PC-9 (cell line): ENCODE data around the gene WDR43. TPM values are rescaled to one million over a fixed set of nuclear protein-coding genes. Genes with fewer than 3 reads are reported as not detected.

ENCODE experiments used
- BruUV-seq: library from RNA; stranded (reverse); fragments of 400-500 nt; replicated peaks from 2 replicates; lab custom pipeline; 2021; lab: Mats Ljungman, UMichigan
- CTCF ChIA-PET: fragments of 300-600 bp; sonication (Branson Sonifier 250); formaldehyde crosslinking; loops from one replicate; lab custom pipeline; 2022; ENCODE audit warnings: antibody characterized with exemption; lab: Charles Lee
- POLR2A ChIA-PET: fragments of 300-600 bp; sonication (Branson Sonifier 250); formaldehyde crosslinking; loops from one replicate; lab custom pipeline; 2022; ENCODE audit warnings: antibody characterized with exemption; ENCODE audit not compliant: unreplicated experiment; lab: Charles Lee
- DNase-seq, 2 experiments: peaks; one replicate each; pipeline versions ENCODE4 v3.0.0 to v3.0.0-alpha.2; 2015 to 2022; ENCODE audit warnings: mixed read lengths in 1 of 2
- H2AFZ ChIP-seq: fragments of 200-600 bp; sonication (generic); 2 replicates; pipeline ENCODE4 v1.8.1; 2017; ENCODE audit warnings: antibody characterized with exemption
- H3F3A ChIP-seq: fragments of 200-600 bp; sonication (generic); 2 replicates; pipeline ENCODE4 v1.8.1; 2017; ENCODE audit warnings: antibody characterized with exemption, mild to moderate bottlenecking, low read depth; ENCODE audit not compliant: insufficient read depth
- H3K27ac ChIP-seq: fragments of 200-600 bp; sonication (generic); 2 replicates; pipeline ENCODE4 v1.6.1; 2016; ENCODE audit warnings: mixed run types
- H3K27me3 ChIP-seq: fragments of 200-600 bp; sonication (generic); 2 replicates; pipeline ENCODE4 v1.6.1; 2016; ENCODE audit warnings: low read depth, mixed run types; ENCODE audit not compliant: insufficient read depth
- H3K36me3 ChIP-seq: fragments of 200-600 bp; sonication (generic); 2 replicates; pipeline ENCODE4 v1.6.1; 2016; ENCODE audit warnings: low read depth, mixed run types
- H3K4me1 ChIP-seq: fragments of 200-600 bp; sonication (generic); replicated peaks from 2 replicates; pipeline ENCODE4 v1.6.1; 2016; ENCODE audit warnings: mixed run types; ENCODE audit not compliant: insufficient read depth
- H3K4me2 ChIP-seq: fragments of 200-600 bp; sonication (generic); 2 replicates; pipeline ENCODE4 v1.6.1; 2017; ENCODE audit warnings: mixed run types
- H3K4me3 ChIP-seq: fragments of 200-600 bp; sonication (generic); 2 replicates; pipeline ENCODE4 v1.6.1; 2016; ENCODE audit warnings: mixed run types
- H3K79me2 ChIP-seq: fragments of 200-600 bp; sonication (generic); 2 replicates; pipeline ENCODE4 v1.6.1; 2017; ENCODE audit warnings: low read depth, mixed run types
- H3K9me2 ChIP-seq: fragments of 200-600 bp; sonication (generic); 2 replicates; pipeline ENCODE4 v1.8.1; 2017; ENCODE audit warnings: mild to moderate bottlenecking; ENCODE audit not compliant: insufficient read depth
- H3K9me3 ChIP-seq: fragments of 200-600 bp; sonication (generic); 2 replicates; pipeline ENCODE4 v1.8.1; 2016; ENCODE audit warnings: low read depth; ENCODE audit not compliant: insufficient read depth
- H4K20me1 ChIP-seq: fragments of 200-600 bp; sonication (generic); 2 replicates; pipeline ENCODE4 v1.8.1; 2017; ENCODE audit not compliant: insufficient read depth
- EZH2 ChIP-seq: fragments of 200-600 bp; sonication (generic); IDR thresholded peaks from 2 replicates; pipeline ENCODE4 v1.8.0; 2017; ENCODE audit warnings: antibody characterized with exemption, low read depth
- intact Hi-C: fragments of 100-400 bp; cut with micrococcal nuclease; formaldehyde crosslinking; loops from one replicate; pipeline ENCODE4 v1.10.0; 2022; ENCODE audit not compliant: unreplicated experiment
- total RNA-seq: library from RNA; stranded (reverse); gene quantifications from 2 replicates; pipeline ENCODE4 v1.2.3, GENCODE V29; 2021
- TF ChIP-seq, protein P1 (sequence below): fragments of 200-600 bp; sonication (generic); conservative IDR thresholded peaks from 2 replicates; pipeline ENCODE4 v1.6.1; 2017; ENCODE audit warnings: mixed run types, antibody characterized with exemption, mild to moderate bottlenecking, moderate library complexity

Gene WDR43
- total RNA-seq, 1 experiment from 2014 or later, result 57.9 TPM

GRCh38 chr2:28986429-28986828 lies 92.0 kb downstream of the WDR43 start:
- Histone ChIP-seq H3K4me1 (no peaks in the 10 kb centered on the region; the same call in 1 of the 2 replicates), H4K20me1 (no peaks in the 10 kb centered on the region), H3K4me2 (no peak overlapping the region), H3K79me2 (no peaks in the 10 kb centered on the region), H3K27me3 (no peaks in the 10 kb centered on the region), H3K27ac (no peak overlapping the region), H3K4me3 (no peak overlapping the region), H3K9me3 (no peaks in the 10 kb centered on the region), H3F3A (no peaks in the 10 kb centered on the region), H3K9me2 (no peaks in the 10 kb centered on the region), H2AFZ (no peak overlapping the region), H3K36me3 (no peaks in the 10 kb centered on the region)
- TF ChIP-seq EZH2, result no peak
- TF ChIP-seq, protein P1, sequence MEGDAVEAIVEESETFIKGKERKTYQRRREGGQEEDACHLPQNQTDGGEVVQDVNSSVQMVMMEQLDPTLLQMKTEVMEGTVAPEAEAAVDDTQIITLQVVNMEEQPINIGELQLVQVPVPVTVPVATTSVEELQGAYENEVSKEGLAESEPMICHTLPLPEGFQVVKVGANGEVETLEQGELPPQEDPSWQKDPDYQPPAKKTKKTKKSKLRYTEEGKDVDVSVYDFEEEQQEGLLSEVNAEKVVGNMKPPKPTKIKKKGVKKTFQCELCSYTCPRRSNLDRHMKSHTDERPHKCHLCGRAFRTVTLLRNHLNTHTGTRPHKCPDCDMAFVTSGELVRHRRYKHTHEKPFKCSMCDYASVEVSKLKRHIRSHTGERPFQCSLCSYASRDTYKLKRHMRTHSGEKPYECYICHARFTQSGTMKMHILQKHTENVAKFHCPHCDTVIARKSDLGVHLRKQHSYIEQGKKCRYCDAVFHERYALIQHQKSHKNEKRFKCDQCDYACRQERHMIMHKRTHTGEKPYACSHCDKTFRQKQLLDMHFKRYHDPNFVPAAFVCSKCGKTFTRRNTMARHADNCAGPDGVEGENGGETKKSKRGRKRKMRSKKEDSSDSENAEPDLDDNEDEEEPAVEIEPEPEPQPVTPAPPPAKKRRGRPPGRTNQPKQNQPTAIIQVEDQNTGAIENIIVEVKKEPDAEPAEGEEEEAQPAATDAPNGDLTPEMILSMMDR, result no peak
- intact Hi-C loops, result no loop called here
- no TSS peak for BruUV-seq
- CTCF ChIA-PET, result no interaction called here
- POLR2A ChIA-PET, result no interaction called here
- DNase-seq, result no peak

DNA sequence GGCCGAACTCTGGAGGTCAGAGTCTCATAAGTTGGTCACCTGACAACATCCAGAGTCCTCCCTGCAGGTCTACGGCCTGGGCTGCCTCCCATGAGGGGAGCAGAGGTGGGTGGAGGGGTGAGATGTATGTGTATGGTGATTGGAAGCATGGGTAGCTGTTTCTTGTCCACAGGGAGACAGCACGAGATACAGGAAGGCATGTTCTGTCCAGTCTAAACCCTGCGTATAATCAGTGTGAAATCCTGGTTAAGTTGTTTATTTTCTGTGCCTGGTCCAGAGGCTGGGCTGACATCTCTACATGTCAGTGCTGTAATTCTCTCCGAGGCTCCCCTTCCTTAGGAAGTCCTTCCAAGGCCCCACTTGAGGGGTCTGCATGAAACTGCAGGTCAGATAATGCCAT lies 95.5 kb downstream of the WDR43 start:
- Histone ChIP-seq H3K9me2 (no peaks in the 10 kb centered on the region), H3K4me3 (no peak overlapping the region), H3F3A (0 out of 2 replicates have a peak, but pooled peaks cover 5% of the 10 kb centered on the region), H3K4me2 (no peak overlapping the region), H4K20me1 (no peaks in the 10 kb centered on the region), H3K36me3 (no peaks in the 10 kb centered on the region), H3K79me2 (no peaks in the 10 kb centered on the region), H3K4me1 (peaks cover 13% of the 10 kb centered on the region), H2AFZ (no peak overlapping the region), H3K27ac (no peak overlapping the region), H3K27me3 (no peaks in the 10 kb centered on the region), H3K9me3 (no peaks in the 10 kb centered on the region)
- TF ChIP-seq, protein P1, result no peak
- no peak for TF ChIP-seq EZH2
- POLR2A ChIA-PET, result no interaction called here
- no peak for DNase-seq
- CTCF ChIA-PET, result no interaction called here
- no TSS peak for BruUV-seq
- intact Hi-C loops, result no loop called here

DNA sequence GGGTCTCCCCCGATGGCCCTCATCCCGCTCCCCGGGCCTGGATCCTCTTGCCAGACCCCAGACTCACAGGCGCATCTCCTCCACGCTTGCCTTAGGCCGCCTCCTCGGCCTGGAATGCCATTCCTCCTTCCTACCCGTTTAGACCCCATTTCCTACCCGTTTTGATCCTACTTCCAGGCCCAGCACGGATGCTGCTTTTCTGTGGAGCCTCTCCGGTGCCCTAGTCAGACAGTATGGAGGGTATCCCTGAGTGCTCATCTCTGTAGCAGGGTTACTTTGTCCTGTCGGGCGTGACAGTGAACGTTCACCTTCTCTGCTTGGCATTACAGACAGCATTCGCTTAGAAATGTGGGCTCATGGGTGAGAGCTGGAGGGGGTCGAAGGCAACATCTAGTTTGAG lies 96.0 kb downstream of the WDR43 start:
- no peak overlapping the region for H3K4me3 ChIP-seq
- H3F3A ChIP-seq, result 0 out of 2 replicates have a peak, but pooled peaks cover 5% of the 10 kb centered on the region
- no peaks in the 10 kb centered on the region for H3K36me3 ChIP-seq
- BruUV-seq, result no TSS peak
- CTCF ChIA-PET, result no interaction called here
- POLR2A ChIA-PET, result no interaction called here
- no peaks in the 10 kb centered on the region for H3K9me3 ChIP-seq
- H2AFZ ChIP-seq, result no peak overlapping the region
- peaks cover 13% of the 10 kb centered on the region for H3K4me1 ChIP-seq
- TF ChIP-seq, protein P1, result no peak
- no peak for TF ChIP-seq EZH2
- intact Hi-C loops, result no loop called here
- no peak overlapping the region for H3K27ac ChIP-seq
- H3K79me2 ChIP-seq, result no peaks in the 10 kb centered on the region
- no peak for DNase-seq
- H3K9me2 ChIP-seq, result no peaks in the 10 kb centered on the region
- H3K4me2 ChIP-seq, result no peak overlapping the region
- no peaks in the 10 kb centered on the region for H4K20me1 ChIP-seq
- no peaks in the 10 kb centered on the region for H3K27me3 ChIP-seq
